ENCODE results near the gene AUTS2.

- TF ChIP-seq YY1 (IDR thresholded peaks at IDR 0.05; ENCODE audit: insufficient read depth, insufficient read length) (no peak), ZNF274 (IDR thresholded peaks at IDR 0.05; ENCODE audit: low read depth, low read length) (no peak), SUZ12 (IDR thresholded peaks at IDR 0.05; ENCODE audit: extremely low read depth, insufficient read depth, insufficient read length) (no peak)
Measured at GRCh38 chr7:70480927-70481569, 882.8 kb downstream of the AUTS2 start.
